Erythroblast (primary cell): ENCODE measurements around the gene EYA4.
A peak's percentile ranks its signal among the peaks of the same experiment; 100 is the strongest.

ENCODE experiments used
- DNase-seq, 2 experiments: peaks; one replicate each; lab custom pipeline; 2025; lab: John Stamatoyannopoulos, UW
- GATA1 ChIP-seq: IDR thresholded peaks from 2 replicates; pipeline ENCODE4 v1.6.1; 2011; ENCODE audit warnings: low read depth, mild to moderate bottlenecking, control low read depth, low read length, moderate library complexity
- POLR2A ChIP-seq: IDR thresholded peaks from 2 replicates; pipeline ENCODE4 v1.6.1; 2011; ENCODE audit warnings: mild to moderate bottlenecking, low read length

Gene EYA4

DNA sequence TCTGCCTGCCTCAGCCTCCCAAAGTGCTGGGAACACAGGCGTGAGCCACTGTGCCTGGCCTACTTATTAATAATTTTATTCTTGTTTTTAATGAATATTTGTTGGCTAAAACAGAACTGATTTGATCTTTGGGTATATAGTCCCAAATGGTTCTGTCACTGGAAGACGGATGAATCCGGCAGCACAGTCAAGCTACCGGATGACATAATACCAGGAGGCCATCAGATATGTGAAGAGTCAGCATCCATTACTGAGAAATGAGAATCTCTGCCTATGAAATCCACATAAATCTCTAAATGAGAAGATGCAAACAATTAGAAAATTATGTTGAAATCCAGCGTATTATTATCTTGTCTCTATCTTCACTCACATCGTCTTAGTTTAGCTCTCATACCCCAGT lies 263.0 kb downstream of the EYA4 start:
- TF ChIP-seq POLR2A = no peak
- TF ChIP-seq GATA1 = no peak
- no peak for DNase-seq

DNA sequence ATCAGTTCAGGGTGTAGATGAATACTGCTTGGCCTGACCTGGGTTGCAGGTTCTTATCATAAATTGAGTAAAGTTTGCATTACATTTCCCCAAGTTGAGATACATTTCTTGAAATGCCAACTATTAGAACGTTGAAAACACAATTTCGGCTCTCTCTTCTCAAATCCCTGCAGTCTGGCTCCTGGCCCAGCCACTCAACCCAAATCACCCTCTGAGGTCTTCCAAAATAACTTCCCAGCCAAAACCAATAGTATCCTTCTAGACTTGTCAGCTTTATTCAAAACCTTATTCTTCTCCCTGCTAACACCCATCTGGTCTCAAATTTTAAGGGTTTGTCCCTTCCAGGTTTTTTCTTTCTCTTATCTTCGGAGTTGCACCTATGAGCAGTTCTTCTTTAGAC lies 263.6 kb downstream of the EYA4 start:
- DNase-seq = no peak
- no peak for TF ChIP-seq POLR2A
- TF ChIP-seq GATA1 = no peak

DNA sequence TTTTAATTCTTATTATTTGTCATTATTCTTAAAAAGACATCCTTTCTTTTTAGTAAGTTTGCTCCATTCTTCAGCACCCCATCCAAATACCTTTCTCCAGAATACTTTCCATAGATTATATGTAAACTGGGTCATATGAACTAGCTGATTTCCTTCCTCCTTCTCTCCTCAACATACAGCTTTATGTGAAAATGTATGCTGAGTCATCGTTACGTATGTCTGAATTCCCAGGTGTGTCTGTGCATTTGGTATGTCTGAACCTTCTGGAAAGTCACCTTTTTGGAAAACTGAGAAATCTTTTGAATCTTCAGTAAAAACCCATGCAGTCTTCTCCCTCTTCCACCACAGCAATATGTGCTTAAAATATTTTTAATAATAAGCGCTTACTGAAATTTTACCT lies 264.5 kb downstream of the EYA4 start:
- TF ChIP-seq GATA1 = no peak
- TF ChIP-seq POLR2A = no peak
- DNase-seq = no peak

DNA sequence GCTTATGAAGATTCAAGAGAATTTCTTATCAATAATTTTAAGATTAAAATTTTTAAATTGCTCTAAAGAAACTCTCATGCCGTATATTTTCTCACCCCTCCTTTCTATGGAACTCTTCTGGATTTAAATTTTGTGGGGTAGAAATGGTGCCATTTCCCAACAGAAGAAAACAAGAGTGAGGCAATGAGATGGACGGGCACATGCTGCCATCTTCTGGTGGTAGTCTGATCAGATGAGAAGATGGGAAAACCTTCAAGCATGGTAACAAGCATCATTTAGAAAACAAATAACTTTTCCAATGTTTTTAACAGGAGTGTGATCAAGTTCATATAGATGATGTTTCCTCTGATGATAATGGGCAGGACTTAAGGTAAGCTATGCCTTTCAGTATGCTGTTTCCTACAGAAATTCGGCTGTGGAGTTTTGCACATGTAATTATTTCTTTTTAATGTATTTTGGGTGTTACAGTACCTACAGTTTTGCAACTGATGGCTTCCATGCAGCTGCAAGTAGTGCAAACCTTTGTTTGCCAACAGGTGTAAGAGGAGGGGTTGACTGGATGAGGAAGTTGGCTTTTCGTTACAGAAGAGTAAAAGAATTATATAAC lies 271.4 kb downstream of the EYA4 start:
- TF ChIP-seq GATA1 (no peak), POLR2A (no peak)
- peak; percentile 26 to 67 for DNase-seq

DNA sequence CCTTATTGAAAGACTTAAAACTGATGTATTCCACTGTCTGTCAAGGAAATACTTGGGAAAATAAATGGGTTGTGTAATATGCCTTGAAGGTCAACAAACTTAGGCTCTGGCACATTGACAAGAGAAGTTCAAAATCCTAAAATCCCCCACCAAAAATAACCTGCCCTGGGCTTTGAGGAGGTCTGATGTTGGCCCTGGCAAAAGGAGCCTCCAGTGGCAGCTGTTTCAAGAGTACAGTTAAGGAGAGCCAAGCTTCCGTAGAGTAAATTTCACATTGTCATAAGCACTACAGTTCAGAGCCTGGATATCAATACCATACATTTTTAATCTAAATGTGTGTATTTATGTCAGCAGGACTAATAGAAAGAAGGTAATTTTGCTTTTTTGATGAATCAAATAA lies 282.7 kb downstream of the EYA4 start:
- no peak for DNase-seq
- no peak for TF ChIP-seq GATA1
- TF ChIP-seq POLR2A = no peak

DNA sequence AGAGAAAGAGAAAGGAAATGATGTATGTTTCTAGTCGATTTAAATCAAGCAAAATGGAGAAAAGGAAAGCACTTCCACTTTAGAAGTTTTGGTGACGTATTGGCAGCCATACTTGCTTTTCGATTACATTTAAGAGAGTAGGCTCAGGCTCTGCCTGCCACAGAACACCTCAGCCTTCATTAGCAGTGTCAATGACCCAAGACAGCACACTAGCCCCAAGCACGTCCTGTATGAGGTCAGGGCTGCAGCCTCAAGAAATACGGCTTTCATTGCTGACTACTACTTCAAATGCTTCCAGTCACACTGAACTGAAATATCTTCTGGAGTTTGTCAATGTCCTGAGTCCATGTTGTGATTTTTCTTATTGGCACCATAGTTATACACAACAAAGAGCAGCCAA lies 285.3 kb downstream of the EYA4 start:
- no peak for DNase-seq
- no peak for TF ChIP-seq GATA1
- no peak for TF ChIP-seq POLR2A

DNA sequence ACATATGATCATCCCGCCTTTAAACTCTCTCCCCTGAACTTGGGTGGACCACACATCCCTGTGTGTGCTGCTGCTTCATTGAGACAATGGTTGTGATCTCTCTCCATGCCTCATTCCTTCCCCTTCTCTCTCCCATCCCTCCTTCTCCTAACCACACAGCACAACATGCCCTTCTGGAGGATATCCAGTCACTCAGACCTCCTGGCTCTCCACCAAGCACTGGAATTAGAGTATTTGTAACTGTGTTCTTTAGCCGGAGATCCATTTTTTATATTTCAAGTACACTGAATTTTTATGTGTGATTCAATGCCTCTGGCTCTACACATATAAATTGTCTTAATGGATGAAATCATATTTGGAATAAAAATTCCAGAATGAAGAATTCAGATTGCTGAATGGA lies 287.4 kb downstream of the EYA4 start:
- no peak for DNase-seq

DNA sequence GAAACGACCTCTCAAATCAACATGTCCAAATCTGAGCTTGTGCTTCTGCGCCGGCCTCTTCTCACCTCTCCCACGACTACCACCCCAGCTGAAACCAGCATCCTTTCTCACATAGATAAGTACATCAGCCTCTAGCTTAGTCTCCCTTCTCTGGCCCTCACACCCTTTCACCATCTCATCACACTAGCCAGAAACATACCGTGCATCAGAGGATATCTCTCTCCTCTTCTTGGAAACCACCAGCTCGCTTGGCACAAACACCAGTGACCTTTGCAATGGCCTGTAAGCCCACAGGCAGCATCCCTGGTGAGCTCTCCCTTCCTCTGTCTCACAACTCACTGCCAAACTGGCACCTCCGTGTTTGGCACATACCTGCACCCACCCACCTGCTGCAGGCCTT lies 291.8 kb downstream of the EYA4 start:
- DNase-seq = no peak
- no peak for TF ChIP-seq GATA1
- no peak for TF ChIP-seq POLR2A

More for the DNA sequence above, 287.4 kb downstream of the EYA4 start:
- TF ChIP-seq POLR2A = no peak
- no peak for TF ChIP-seq GATA1

DNA sequence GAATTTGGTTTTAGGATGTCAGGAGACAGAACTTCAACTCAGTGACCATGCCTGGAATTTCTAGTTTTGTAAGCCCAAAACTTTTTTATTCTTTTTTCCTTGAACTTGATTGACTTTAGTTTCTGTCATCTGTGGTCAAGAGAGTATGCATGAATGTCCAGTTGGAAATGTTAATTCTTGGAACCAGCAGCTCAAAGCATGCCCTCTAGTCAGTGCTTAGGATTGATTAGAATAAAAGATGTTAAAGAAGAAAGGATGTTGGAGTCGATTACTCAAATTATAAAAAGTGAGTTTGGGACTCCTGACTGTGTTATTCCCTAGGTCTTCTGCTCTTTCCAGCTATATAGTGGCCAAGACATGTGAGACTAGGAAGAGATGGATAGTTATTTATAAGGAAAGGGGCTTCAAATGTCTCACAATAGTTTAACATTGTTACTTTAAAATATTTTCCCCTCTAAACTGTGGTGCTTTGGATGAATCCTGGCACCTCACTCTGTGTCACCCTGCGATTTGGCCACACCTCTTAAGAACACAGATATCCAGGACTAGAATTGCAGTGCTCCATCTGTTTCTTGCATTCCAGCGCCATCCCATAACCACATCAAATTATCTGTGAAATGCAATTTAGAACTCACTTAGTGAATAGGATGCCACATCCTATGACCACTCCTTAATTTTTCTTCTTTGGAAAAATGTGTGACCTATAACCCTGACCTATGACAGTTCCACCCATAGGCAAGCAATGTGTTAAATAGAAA lies 298.5 kb downstream of the EYA4 start:
- no peak for DNase-seq
- TF ChIP-seq POLR2A (no peak), GATA1 (no peak)

DNA sequence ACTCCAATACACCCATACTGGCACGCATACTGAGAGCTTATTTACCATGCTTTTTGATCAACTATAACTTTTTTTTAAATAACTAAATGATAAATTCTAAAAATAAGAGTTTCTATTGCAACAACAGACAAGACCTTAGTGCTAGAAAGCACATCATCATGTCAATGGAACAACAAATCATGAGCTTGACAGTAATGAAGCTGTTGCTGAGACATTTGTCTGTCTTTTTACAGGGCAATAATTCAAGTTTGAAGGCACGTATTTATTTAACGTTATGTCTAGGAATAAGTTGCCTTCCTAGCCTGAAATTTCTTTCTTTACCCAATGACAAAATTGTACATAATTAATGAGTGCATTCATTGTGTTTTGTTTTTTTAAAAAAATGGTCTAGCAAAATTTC lies 299.2 kb downstream of the EYA4 start:
- TF ChIP-seq GATA1 (no peak), POLR2A (no peak)
- no peak for DNase-seq

DNA sequence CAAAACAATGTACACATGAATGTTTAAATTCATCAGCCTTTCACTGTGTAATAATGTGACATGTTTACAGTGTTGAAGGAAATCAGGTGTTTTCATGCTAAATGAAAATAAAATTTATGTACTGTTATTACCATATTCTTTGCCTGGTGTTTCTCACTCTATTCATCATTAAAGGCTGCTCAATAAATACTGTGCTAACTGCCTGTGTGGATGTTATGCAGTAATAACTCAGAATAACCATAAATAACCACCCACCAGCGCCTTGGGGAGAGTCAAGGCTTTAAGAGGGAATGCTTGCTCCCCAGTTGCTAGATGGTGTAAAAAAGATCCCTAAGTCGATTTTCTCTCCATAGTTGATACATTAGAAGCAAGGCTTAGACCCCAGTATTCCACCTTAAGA lies 299.9 kb downstream of the EYA4 start:
- no peak for DNase-seq
- TF ChIP-seq POLR2A (no peak), GATA1 (no peak)

DNA sequence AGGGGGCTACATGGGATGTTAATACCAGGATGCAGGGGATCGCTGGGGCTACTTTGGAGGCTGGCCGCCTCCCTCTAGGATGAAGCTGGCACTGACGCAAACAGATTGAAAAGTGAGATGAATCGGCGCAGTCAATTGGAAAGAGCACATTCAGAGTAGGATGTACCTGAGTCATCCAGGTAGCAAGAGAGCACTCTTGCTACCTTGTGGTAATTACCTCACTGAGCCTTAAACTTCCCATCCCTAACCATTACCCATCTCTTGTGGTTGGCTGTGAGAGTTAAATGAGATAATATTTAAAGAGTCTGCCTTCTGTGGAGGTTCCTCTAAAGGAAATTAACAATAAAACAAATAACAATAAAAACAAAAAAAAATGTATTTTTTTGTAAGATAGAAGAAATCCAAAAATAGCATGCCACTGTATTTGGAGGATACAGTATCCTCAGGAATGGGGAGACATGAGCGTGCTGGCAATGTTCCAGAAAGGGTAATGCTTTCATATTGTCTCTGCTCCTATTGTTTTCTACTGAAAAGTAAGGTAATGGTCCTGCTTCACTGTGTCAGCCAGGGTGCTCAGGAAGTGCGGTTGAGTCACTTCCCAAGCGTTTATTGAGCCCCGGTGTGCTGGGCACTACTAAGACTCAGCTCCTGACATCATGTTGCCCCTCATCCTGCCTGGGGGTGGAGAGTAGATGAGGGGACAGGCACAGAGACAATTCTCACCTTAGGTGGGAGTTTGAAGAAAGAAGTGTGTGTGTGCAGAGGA lies 301.1 kb downstream of the EYA4 start:
- no peak for DNase-seq
- no peak for TF ChIP-seq POLR2A
- no peak for TF ChIP-seq GATA1

DNA sequence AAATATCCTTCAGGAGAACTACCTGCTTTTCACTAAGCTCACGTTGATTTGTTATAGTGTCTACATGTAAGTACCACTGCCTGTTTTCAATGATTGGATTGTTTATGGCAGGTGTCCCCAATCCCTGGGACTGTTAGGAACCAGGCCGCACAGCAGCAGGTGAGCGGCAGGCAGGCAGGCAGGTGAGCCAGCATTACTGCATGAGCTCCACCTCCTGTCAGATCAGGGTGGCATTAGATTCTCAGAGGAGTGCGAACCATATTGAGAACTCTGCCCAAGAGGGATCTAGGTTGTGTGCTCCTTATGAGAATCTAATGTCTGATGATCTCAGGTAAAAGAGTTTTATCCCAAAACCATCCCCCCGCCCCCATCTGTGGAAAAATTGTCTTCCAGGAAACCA lies 303.3 kb downstream of the EYA4 start:
- TF ChIP-seq GATA1 (no peak), POLR2A (no peak)

DNA sequence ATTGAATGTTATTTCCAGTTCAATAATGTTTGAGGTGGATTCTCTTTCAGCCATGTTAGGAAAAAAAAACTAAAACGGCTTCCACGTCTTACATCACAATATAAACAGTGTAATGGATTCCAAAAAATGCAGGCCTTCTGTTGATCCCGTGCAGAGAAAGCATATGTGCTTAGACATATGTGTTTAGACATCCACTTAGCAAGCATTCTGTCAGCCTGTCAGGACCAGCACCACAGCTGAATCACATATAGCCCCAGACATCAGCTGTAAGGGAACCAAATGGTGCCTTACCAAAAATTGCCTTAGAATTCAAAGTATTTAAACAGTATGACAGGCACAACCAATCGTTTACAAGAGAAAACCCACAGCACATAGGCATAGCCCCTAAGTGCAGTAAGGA lies 304.9 kb downstream of the EYA4 start:
- no peak for DNase-seq
- TF ChIP-seq GATA1 = no peak
- TF ChIP-seq POLR2A = no peak

More for the DNA sequence above, 303.3 kb downstream of the EYA4 start:
- no peak for DNase-seq
